ENCODE data around the gene TMTC2.
"Not testable (repeated sequence)": the region's sequence is repeated elsewhere in the genome, so short reads cannot be mapped to it uniquely, and the experiment has no call there.

The TMTC2 gene

DNA sequence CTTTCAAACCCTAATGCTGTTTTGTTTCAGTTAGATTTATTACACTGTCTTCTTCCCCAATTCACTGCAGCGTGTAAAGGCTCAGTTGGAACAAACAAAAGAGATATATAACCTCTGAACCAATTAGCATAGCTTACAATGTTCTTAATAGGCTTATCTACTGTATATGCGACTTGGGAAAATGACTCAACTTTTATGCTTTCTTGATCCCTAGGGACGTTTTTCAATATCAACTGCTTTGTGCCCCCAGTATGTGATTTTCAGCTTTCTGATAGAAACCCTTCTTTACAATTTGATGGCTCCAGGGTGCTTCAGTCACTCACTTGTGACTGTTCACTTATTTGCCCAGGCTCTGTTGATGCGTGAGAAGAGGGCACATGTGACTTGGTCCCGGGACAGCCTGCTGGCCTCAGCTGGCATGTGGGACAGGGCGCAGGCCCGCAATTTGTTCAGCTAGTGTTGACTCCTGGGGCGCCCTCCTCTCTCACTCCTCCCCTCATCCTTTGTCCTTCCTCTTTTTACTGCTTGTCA is 107.1 kb downstream of the TMTC2 start:
- DNase-seq (ENCODE audit: low read depth) = no peak

DNA sequence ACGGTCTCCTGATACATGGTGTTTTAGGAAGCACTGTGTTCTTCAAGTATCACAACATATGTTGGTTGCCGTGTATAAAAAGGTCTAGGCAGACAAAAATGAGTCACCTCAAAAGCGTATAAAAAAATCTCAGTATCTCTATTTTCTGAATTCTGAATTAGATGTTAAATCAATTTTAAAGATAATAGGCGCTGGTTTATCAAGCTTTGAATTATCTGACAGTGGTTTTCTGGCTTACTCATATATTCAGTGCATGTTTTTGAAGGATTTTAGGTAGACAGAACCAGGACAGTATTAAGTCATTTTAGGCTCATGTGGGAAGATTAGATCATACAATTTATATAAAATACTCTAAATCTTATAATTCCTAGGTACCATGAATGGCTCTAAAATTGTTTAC is 110.8 kb downstream of the TMTC2 start:
- DNase-seq (ENCODE audit: low read depth) = no peak

DNA sequence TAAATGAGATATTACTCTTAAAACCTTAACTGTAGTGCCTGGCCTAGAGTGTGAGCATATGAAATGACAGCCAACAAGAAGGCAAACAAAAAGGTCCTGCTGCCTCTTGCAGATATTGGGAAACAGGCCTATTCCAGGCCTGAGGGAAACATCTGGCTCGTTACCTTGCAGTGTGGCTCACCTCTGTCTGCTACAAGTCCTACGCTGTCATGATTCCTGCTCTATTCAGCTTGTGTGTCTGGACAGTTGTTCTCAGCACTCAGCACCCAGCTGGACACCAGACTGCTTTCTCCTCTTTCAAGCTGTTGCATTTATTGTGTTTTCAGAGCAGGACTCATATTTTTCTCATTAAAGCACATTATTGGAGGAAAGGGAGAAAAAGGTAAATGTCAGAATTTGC is 113.5 kb downstream of the TMTC2 start:
- DNase-seq (ENCODE audit: low read depth) = no peak

DNA sequence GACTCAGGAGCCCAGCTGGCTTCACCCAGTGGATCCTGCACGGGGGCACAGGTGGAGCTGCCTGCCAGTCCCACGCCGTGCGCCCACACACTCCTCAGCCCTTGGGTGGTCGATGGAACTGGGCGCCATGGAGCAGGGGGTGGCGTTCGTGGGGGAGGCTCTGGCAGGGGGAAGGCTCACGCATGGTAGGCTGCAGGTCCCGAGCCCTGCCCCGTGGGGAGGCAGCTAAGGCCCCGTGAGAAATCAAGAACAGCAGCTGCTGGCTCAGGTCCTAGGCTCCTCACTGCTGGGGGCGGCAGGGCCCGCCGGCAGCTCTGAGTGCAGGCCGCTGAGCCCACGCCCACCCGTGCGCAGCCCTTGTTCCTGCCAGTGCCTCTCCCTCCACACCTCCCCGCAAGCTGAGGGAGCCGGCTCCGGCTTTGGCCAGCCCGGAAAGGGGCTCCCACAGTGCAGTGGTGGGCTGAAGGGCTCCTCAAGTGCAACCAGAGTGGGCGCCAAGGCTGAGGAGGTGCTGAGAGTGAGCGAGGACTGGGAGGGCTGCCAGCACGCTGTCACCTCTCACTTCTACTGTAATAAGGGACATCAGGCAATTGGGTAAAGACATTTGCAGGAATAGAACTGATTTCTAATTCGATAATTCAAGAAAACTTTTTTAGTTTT is 115.4 kb downstream of the TMTC2 start:
- DNase-seq (ENCODE audit: low read depth) = no peak

DNA sequence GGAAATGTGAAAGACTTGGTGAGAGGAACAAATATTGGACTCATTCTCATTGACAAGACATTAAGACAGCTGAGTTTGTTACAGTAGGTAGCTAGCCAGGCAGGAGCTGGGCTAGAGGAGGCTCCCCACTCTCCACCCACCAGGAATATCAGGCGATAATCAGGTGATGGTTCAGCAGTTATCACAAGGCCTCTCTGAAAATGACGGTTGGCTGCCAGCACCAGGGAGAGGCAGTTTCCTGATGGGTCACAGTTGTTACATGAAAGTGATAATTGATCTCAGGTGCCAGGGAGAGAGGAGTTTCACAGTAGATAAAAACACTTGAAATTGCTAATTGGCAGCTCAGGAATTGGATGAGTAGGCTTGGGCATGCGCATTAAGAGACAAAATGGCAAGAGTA is 116.5 kb downstream of the TMTC2 start:
- no peak for DNase-seq (ENCODE audit: low read depth)

DNA sequence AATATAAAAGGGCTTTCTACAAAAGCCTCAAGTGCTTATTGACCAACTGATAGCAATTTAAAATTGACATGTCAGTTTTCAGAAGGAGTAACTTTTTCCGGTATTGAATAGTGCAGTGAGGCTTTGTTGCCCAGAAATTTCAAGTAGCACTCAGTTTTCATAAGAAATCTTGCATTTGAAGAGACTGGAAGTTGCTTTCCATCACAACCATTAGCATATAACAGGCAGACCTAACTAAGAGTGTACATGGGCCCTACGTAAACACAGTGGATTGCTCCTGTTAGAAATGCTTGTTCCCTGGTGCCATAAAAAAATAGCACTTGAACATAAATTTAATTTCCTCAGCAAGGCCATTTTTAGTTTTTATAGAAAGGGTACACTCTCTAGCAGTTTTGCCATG is 117.9 kb downstream of the TMTC2 start:
- DNase-seq (ENCODE audit: low read depth) = no peak

DNA sequence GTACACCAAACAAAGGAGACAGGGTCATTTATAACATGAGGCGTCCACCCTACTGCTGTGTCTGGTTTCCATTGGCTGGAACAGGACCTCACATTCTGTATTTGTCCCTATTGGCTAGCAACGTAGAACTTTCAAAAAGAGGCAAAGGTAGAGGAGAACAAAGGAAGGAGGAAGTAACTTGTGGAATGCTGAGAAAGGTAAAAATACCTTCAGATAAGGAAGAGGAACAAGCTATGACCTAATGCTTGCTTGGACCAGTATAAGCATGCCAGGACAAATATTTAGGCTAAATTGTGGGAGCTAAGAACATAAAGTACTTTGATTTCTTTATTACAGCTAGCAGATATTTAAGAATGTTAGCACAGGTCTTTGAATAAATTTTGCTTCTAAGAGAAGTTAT is 118.3 kb downstream of the TMTC2 start:
- not testable (repeated sequence) for DNase-seq (ENCODE audit: low read depth)

DNA sequence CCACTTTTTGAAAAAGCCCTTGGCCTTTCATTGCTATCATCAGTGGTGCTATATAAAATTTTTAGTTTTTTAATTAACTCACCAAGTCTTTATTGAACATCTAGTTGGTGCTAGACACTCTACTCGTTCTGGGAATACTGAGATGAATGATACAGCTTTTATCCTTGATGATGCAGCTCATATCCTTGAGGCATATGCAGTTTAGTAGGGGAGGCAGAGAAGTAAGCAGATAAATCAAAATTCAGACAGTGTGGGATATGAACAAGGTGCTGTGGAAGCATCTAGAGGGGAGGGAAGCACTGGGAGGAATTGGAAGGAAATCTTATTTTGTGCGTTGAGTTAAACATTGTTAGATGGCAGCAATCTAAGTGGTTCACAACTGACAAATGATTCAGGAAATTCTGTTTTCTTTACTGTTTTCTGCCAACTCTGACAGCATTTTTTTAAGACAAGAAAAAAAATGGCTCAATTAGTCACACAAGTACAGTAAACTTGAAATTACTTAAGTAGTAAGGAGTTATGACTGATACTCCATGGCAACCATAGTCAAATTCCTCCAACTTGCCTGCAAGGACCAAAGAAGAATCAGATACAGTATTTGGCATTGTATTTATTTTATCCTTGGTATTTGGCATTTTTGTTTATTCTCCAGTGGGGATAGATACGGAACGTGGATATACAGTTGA is 119.2 kb downstream of the TMTC2 start:
- DNase-seq (ENCODE audit: low read depth) = no peak

DNA sequence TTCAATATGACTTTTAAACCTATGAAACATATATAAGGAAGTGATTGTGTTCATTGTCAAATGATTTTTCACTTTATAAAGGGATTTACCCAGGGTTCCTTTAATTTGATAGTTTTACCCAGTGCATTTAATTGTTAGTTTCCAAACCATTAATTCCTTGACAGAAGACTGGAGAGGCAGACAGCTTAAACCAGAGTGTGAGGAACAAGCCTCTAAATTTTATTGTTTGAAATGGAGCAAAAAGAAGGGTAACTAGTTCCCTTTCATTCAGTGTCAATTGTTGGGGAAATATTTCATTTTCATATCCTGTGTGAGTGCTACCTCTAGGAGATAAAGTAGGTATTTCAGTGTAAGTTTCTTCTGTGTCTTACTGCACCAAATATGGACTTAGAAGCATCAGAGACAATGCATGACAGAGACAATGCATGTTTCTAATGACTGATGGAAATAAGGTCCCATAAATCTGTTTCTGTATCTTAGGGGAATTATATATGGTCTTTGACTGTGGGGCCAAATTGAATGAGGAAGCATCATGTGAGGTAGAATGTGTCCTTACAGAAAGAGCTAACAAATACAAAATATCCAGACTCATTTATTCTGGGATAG is 120.5 kb downstream of the TMTC2 start:
- DNase-seq (ENCODE audit: low read depth) = no peak

DNA sequence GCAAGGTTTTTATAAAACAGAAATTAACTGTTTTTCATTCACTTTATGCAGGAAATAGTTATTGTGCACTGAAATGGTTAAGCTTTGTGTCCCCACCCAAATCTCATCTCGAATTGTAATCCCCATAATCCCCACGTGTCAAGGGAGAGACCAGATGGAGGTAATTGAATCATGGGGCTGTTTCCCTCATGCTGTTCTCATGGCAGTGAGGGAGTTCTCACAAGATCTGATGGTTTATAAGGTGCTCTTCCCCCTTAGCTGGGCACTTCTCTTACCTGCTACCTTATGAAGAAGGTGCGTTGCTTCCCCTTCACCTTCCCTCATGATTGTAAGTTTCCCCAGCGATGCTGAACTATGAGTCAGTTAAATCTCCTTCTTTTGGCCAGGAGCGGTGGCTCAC is 123.9 kb downstream of the TMTC2 start:
- no peak for DNase-seq (ENCODE audit: low read depth)

DNA sequence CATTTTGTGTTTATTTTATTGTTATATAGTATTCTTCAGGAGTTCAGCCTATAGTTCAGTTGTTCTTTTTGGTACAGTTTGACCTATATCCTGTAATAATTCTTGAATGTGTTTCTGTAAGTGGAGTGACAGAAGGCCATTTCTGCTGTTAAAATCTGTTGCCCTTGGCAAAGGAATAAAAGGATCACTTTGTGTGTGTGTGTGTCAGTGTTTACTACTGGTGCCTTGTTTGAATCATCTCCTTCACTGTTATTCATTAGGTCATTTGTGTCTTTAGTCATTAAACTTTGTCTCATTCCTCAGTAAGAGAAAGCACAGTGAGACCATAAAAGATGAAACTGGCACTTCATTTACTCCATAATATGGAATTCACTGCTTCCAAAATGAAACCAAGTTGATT is 130.7 kb downstream of the TMTC2 start:
- no peak for DNase-seq (ENCODE audit: low read depth)

DNA sequence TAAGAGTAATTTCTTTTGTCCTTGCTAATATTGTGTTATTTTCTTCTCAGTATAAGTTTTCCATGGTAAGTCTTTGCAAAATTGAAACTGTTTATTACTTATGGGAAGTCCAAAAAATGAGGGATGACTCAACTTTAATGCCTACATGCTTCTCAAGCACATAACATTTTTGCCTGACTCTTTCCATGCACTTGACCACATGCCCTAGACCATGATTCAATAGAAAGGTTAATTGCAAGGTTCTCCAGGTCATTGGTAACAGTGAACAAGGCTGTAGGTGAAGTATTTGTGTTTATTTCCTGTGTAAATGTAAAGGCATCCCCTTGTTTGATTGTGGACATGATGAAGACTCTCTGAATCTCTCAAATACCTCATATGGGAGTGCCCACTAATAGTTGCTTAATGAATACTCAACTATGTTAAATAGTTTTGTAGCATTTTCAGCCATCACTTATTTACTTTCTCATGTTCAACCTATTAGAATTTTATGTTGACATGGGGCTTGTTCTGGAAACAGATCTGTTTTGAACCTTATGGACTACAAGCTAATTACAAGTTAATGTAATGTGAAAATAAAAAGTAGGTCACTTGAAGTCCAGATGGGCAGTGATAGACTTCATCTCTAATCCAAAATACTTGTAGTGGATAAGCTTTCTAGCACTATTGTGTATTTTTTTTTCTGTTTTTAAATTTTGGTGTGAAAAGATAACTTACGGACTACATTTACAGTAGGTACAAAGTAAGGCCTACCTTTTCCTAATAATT is 131.7 kb downstream of the TMTC2 start:
- no peak for DNase-seq (ENCODE audit: low read depth)

DNA sequence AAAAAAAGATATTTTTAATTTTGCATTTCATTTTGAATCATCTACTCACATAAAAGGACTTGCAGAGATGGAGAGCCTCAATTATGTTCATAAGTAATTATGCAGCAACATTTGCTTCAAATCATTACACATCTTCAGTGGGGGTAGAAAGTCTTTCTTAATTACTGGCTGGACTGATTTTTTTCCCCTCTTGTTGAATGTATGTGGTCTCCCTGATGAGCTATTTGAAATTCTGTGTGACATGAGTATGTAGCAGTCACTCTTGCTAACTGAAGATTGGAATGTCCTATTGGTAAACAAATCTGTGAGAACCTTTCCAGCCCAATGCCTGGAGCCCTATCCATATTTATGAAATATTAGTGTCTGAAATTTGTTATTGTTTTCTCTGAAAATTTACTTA is 139.8 kb downstream of the TMTC2 start:
- DNase-seq (ENCODE audit: low read depth) = no peak

DNA sequence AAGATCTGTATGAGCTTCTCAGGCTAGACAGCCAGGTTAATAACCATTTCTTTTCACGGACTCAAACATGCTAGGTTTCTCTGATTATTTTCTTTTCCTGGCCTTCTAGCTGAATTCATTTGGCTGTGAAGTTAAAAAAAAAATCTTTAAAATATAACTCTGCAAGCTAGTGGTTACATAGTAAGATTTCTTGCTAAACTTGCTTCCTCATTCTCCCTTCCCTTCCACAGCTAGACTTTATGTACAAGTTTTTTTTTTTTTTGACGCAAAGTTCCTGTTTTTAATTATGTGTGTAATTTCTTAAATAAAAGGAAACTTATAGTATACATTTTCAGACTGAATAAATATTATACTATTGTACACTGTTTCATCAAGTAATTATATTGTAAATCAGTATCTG is 145.4 kb downstream of the TMTC2 start:
- no peak for DNase-seq (ENCODE audit: low read depth)

DNA sequence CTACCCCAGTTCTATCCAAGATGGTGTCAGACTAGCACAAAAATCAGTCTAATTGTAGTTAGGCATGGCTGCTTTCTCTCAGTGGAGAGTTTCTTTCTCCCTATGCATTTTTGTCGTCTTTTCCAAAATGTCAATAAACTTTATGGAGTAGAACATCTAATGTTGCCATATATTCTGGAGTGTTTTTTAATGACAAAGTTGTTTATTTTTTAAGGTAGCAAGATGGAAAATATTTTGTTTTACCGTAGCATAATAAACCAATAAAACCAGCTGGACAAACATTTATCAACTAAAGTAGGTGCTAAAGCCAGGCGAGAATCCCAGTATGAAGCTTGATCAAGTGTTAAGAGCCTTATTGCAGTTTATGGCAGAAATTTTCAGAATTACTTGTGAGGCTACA is 146.3 kb downstream of the TMTC2 start:
- DNase-seq (ENCODE audit: low read depth) = no peak

DNA sequence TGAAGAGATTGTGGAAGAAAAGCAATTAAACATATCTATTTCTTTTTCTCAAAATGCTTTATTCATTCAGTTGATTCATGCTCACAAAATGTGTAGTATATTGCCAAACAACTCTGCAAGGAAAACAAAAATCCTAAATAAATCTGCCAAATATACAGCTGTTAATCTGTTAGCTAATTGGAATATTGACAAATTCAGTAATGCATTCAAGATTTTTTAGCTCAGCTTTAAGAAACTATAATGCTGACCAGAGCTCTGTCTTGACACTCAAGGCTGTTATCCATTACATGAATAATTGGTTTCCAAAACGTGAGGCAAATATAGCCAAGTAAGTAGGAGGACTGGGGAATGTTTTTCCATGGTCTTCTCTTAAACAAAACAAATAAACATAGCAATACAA is 146.8 kb downstream of the TMTC2 start:
- DNase-seq (ENCODE audit: low read depth) = no peak

DNA sequence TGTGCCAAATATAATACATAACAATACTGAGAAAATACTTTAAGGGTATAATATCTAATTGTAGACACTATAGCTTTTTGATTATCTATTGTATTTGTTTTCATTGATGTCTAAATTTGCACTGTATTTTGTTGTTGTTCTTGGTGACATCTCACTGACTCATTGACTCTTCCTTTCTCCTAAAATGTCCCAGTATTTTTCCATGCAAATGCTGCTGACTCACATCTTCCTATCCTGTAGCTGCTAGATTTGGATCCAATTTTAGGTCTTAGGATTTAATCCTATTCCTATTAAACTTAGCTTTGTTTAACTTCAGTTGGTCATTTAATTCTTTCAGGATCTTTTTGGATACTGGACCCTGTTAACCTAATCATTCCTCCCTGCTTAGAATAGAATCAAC is 148.5 kb downstream of the TMTC2 start:
- DNase-seq (ENCODE audit: low read depth) = no peak

DNA sequence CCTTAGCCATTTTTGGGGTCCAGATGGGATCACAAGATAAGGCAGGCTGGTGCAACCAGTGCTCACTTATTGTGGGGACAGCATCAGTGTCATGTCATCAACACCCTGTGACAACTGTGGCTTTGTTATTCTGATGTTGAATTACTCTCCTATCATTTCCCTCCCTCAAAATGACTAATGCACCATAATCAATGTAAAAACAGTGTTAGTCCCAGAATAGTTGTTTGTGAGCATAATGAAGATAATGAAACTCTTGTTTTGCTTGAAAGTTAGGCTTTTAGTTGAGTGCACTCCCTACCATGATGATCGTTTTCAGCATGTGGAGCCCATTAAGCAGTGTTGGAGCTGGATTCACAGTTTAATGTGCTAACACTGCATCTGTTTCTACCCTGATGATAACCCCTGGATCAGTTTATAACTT is 151.4 kb downstream of the TMTC2 start:
- DNase-seq (ENCODE audit: low read depth) = no peak

DNA sequence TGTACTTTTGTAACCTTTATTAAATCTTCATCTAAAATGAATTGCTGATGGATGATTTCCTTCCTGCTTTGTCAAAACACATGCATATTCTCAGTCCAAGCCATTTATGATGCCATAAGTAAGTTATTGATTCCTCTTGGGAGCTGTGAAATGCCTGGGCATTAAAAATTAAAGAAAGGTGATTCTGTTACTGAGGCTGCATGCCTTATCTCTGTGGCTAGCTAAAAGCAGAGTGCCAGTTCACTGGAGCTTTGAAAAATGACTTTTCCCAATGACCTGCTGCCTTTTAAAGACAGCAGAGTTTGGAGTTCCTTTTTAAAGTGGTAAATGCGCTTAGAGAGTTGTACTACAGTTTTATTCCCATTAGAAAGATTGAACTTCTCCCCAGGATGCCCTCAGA is 152.1 kb downstream of the TMTC2 start:
- no peak for DNase-seq (ENCODE audit: low read depth)

DNA sequence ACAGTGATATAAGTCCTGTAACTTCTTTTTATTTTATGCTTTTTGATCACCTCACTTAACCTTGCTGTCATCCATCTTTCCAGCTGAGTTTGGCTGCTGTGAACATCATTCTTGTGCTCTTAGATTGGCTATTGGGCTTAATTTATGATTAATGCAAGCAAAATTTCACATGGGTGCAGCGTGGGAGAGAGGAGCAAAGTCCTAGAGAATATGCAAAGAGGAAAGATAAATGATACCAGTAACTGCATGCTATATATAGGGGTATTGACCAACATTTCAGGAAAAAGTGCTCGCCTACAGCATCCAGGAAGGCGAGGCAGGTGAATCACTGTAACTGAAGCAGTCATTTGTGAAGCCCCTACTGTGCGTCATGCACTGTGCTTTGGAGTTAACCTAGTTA is 153.1 kb downstream of the TMTC2 start:
- no peak for DNase-seq (ENCODE audit: low read depth)

DNA sequence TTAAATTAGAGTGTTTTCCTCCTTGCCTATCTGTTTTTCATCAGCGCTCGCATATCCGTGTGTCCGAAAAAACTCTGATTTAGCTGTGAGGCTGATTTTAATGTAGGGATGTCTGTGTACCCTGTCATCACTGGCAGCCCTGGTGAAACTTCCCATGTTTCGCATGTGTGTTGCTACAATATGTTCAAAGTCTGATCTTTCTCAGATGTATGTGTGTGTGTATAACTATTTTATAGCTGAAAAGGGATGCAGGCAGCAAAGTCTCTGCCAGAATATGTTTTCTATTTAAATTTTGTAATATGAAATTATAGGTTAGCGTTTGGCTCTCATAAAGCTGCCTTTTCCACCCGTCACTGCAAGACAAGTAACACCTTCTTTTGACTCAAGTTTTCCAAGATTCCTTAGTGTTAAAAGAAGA is 154.8 kb downstream of the TMTC2 start:
- DNase-seq (ENCODE audit: low read depth) = no peak

DNA sequence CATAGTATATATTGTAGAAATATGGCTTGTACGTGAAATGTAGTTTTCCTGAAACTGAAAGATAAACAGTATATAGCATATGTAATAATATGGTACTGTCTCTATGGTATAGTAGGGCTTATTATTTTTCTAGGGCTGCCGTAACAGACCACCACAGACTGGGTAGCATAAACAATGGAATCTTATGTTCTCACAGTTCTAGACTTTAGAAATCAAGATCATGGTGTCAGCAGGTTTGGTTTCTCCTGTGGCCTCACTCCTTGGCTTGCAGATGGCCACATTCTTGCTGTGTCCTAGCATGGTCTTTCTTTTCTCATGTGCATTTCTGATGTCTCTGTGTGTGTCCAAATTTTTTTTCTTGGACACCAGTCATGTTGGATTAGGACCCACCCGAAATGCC is 155.8 kb downstream of the TMTC2 start:
- DNase-seq (ENCODE audit: low read depth) = no peak

DNA sequence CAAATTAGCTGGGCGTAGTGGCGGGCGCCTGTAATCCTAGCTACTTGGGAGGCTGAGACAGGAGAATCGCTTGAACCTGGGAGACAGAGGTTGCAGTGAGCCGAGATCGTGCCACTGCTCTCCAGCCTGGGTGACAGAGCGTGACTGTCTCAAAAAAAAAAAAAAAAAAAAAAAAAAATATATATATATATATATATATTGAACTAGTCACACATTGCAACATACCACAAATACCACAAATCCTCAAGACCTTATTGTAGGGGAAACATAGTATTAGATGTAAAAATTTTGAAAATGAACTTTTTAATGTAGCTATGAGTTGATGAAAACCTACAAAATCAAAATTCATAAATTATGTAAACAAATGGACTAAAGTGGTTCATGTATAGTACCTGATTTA is 158.4 kb downstream of the TMTC2 start:
- DNase-seq (ENCODE audit: low read depth) = not testable (repeated sequence)

Measured in stimulated activated CD8-positive, alpha-beta memory T cell treated with anti-CD3 and anti-CD28 coated beads, Interleukin-15, amount 100 ng/mL, for 24 hours (primary cell).